BE2C (cell line): ENCODE data around the gene MEIS2.

Source experiments
- DNase-seq: peaks from one replicate; pipeline ENCODE4 v3.0.0-alpha.2; 2020
- H3K27me3 ChIP-seq: fragments of 250-450 bp; sonication (Bioruptor Pico); 2 replicates; pipeline ENCODE4 v1.5.1; 2020; ENCODE audit warnings: mild to moderate bottlenecking
- H3K36me3 ChIP-seq: fragments of 250-450 bp; sonication (Bioruptor Pico); 2 replicates; pipeline ENCODE4 v1.5.1; 2020; ENCODE audit warnings: mild to moderate bottlenecking
- H3K4me1 ChIP-seq: fragments of 250-450 bp; sonication (Bioruptor Pico); 2 replicates; pipeline ENCODE4 v1.5.1; 2020
- H3K4me3 ChIP-seq: 2 replicates; pipeline ENCODE4 v1.5.1; 2011; ENCODE audit warnings: low read depth, low read length
- H3K9me3 ChIP-seq: fragments of 250-450 bp; sonication (Bioruptor Pico); 2 replicates; pipeline ENCODE4 v1.5.1; 2020
- CTCF ChIP-seq: IDR thresholded peaks from 2 replicates; pipeline ENCODE4 v1.5.1; 2012; ENCODE audit warnings: mild to moderate bottlenecking, low read depth, low read length

Gene MEIS2

GRCh38 chr15:37057831-37058230, 42.5 kb downstream of the MEIS2 start:
- peaks cover 68% of the 10 kb centered on the region for H3K36me3 ChIP-seq
- TF ChIP-seq CTCF, result no peak
- H3K4me3 ChIP-seq, result no peak overlapping the region
- no peaks in the 10 kb centered on the region for H3K27me3 ChIP-seq
- H3K4me1 ChIP-seq, result peaks cover 7% of the 10 kb centered on the region
- no peak for DNase-seq
- H3K9me3 ChIP-seq, result no peaks in the 10 kb centered on the region

GRCh38 chr15:37057256-37057655, 43.1 kb downstream of the MEIS2 start:
- H3K36me3 ChIP-seq, result peaks cover 68% of the 10 kb centered on the region
- peaks cover 7% of the 10 kb centered on the region for H3K4me1 ChIP-seq
- TF ChIP-seq CTCF, result no peak
- no peaks in the 10 kb centered on the region for H3K27me3 ChIP-seq
- H3K9me3 ChIP-seq, result no peaks in the 10 kb centered on the region
- no peak for DNase-seq
- H3K4me3 ChIP-seq, result no peak overlapping the region

- Histone ChIP-seq H3K27me3 (no peaks in the 10 kb centered on the region), H3K36me3 (peaks cover 67% of the 10 kb centered on the region), H3K4me3 (no peak overlapping the region), H3K9me3 (no peaks in the 10 kb centered on the region), H3K4me1 (peaks cover 5% of the 10 kb centered on the region)
- DNase-seq, result no peak
- no peak for TF ChIP-seq CTCF
Measured at GRCh38 chr15:37056177-37057121, 43.9 kb downstream of the MEIS2 start.

GRCh38 chr15:37055481-37055880, 44.9 kb downstream of the MEIS2 start:
- H3K9me3 ChIP-seq, result no peaks in the 10 kb centered on the region
- DNase-seq, result no peak
- no peaks in the 10 kb centered on the region; the same call in 1 of the 2 replicates for H3K4me1 ChIP-seq
- H3K36me3 ChIP-seq, result peaks cover 67% of the 10 kb centered on the region
- no peaks in the 10 kb centered on the region for H3K27me3 ChIP-seq
- TF ChIP-seq CTCF, result no peak
- H3K4me3 ChIP-seq, result no peak overlapping the region

- Histone ChIP-seq H3K27me3 (no peaks in the 10 kb centered on the region), H3K9me3 (no peaks in the 10 kb centered on the region), H3K4me3 (no peak overlapping the region), H3K36me3 (peaks cover 71% of the 10 kb centered on the region), H3K4me1 (no peaks in the 10 kb centered on the region; the same call in 1 of the 2 replicates)
- DNase-seq, result no peak
- no peak for TF ChIP-seq CTCF
Measured at GRCh38 chr15:37054336-37054735, 46.0 kb downstream of the MEIS2 start.

- TF ChIP-seq CTCF, result no peak
- H3K27me3 ChIP-seq, result no peaks in the 10 kb centered on the region
- H3K4me1 ChIP-seq, result no peaks in the 10 kb centered on the region
- no peaks in the 10 kb centered on the region for H3K9me3 ChIP-seq
- no peak overlapping the region for H3K4me3 ChIP-seq
- H3K36me3 ChIP-seq, result peaks cover 63% of the 10 kb centered on the region
- DNase-seq, result no peak
Measured at GRCh38 chr15:37053166-37053565, 47.2 kb downstream of the MEIS2 start.
